Measurements from ENCODE around the gene FOXN1. TPM values are rescaled to one million over a fixed set of nuclear protein-coding genes. Genes with fewer than 3 reads are reported as not detected.

Gene FOXN1
- total RNA-seq, 1 donor, result not detected

DNA sequence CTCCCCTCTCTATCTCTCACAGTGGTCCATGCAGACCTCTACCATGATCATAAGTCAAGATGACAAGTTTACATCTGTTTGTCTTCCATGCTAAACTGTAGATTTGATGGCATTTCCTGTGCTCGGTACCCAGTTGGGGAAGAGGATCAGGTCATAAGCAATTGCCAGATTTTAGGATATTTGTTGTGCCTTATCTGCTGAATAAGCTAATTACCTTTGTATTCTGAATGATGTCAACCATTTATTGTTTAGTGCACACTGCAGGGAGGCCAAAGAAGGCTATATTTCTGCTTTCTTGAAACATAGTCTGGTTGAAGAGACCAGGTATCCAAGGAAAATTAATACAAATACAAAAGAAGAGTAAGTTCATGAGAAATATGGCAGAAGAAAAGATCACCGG, 76.4 kb downstream of the FOXN1 start:
- peaks cover 72% of the 10 kb centered on the region for H3K36me3 ChIP-seq (ENCODE audit: insufficient read depth, low read length)
- TF ChIP-seq, protein P1, sequence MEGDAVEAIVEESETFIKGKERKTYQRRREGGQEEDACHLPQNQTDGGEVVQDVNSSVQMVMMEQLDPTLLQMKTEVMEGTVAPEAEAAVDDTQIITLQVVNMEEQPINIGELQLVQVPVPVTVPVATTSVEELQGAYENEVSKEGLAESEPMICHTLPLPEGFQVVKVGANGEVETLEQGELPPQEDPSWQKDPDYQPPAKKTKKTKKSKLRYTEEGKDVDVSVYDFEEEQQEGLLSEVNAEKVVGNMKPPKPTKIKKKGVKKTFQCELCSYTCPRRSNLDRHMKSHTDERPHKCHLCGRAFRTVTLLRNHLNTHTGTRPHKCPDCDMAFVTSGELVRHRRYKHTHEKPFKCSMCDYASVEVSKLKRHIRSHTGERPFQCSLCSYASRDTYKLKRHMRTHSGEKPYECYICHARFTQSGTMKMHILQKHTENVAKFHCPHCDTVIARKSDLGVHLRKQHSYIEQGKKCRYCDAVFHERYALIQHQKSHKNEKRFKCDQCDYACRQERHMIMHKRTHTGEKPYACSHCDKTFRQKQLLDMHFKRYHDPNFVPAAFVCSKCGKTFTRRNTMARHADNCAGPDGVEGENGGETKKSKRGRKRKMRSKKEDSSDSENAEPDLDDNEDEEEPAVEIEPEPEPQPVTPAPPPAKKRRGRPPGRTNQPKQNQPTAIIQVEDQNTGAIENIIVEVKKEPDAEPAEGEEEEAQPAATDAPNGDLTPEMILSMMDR (IDR thresholded peaks at IDR 0.05; ENCODE audit: extremely low read depth, low read depth, low read length), result no peak
- H3K4me2 ChIP-seq (ENCODE audit: insufficient read depth, low read length), result no peak overlapping the region
- H3K4me3 ChIP-seq (ENCODE audit: insufficient read depth, low read length), result no peak overlapping the region
- H3K27ac ChIP-seq (ENCODE audit: low read depth, low read length), result no peak overlapping the region
- H3K79me2 ChIP-seq (ENCODE audit: insufficient read depth, low read length), result no peaks in the 10 kb centered on the region
- H2AFZ ChIP-seq (ENCODE audit: low read length), result no peak overlapping the region
- H3K27me3 ChIP-seq (ENCODE audit: insufficient read depth, low read length), result no peaks in the 10 kb centered on the region
- H3K4me1 ChIP-seq (ENCODE audit: insufficient read depth, low read length), result no peaks in the 10 kb centered on the region
- no peaks in the 10 kb centered on the region for H3K9me3 ChIP-seq (ENCODE audit: low read depth, low read length)
- no peak for DNase-seq (ENCODE audit: insufficient read length, low spot score, missing footprints)
- no peaks in the 10 kb centered on the region for H4K20me1 ChIP-seq (ENCODE audit: insufficient read depth, low read length)

DNA sequence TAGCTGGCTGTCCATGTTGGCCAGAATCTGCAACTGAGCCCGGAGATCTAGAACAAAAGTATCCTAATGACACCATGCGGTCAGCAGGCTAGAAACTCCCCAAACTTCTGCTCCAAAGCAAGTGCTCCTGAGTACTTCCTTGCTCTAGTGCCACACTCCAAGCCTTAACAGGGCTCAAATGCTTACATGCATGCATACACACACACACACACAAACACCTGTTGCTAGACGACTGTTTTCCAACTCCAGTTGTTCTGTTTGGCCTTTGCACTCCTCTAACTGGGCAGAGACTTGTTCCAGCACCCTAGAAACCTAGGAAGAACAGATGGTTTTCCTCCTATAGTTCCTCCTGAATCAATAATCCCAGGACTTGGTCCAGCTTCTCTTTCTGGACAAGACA, 78.3 kb downstream of the FOXN1 start:
- H2AFZ ChIP-seq (ENCODE audit: low read length), result no peak overlapping the region
- no peak overlapping the region for H3K4me2 ChIP-seq (ENCODE audit: insufficient read depth, low read length)
- H3K27me3 ChIP-seq (ENCODE audit: insufficient read depth, low read length), result no peaks in the 10 kb centered on the region
- no peak for DNase-seq (ENCODE audit: insufficient read length, low spot score, missing footprints)
- no peaks in the 10 kb centered on the region for H4K20me1 ChIP-seq (ENCODE audit: insufficient read depth, low read length)
- H3K79me2 ChIP-seq (ENCODE audit: insufficient read depth, low read length), result no peaks in the 10 kb centered on the region
- H3K9me3 ChIP-seq (ENCODE audit: low read depth, low read length), result no peaks in the 10 kb centered on the region
- TF ChIP-seq, protein P1 (IDR thresholded peaks at IDR 0.05; ENCODE audit: extremely low read depth, low read depth, low read length), result no peak
- no peak overlapping the region for H3K27ac ChIP-seq (ENCODE audit: low read depth, low read length)
- no peak overlapping the region for H3K4me3 ChIP-seq (ENCODE audit: insufficient read depth, low read length)
- no peaks in the 10 kb centered on the region for H3K4me1 ChIP-seq (ENCODE audit: insufficient read depth, low read length)
- H3K36me3 ChIP-seq (ENCODE audit: insufficient read depth, low read length), result peaks cover 54% of the 10 kb centered on the region

DNA sequence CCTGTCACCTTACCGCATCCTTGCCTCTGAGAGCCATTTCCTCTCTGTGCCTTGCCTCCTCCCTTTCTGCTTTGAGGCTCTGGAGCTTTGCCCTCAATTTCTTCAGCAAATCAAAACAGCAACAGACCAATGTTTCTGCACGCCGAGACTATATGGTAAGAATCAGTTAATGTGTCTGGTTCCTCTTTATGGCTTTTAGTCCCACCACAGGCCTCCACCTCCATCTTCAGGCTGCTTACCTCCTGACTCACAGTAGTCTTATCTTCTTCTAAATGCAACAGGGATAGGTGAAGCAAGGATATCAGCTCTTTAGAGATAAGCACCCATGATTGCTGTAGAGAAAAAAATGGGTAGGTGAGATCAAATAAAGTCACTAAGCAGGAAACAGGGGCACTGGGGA, 79.7 kb downstream of the FOXN1 start:
- TF ChIP-seq, protein P1 (IDR thresholded peaks at IDR 0.05; ENCODE audit: extremely low read depth, low read depth, low read length), result no peak
- Histone ChIP-seq H3K27me3 (ENCODE audit: insufficient read depth, low read length) (no peaks in the 10 kb centered on the region), H4K20me1 (ENCODE audit: insufficient read depth, low read length) (no peaks in the 10 kb centered on the region), H3K27ac (ENCODE audit: low read depth, low read length) (no peak overlapping the region), H3K4me3 (ENCODE audit: insufficient read depth, low read length) (no peak overlapping the region), H3K9me3 (ENCODE audit: low read depth, low read length) (no peaks in the 10 kb centered on the region), H3K4me2 (ENCODE audit: insufficient read depth, low read length) (no peak overlapping the region), H2AFZ (ENCODE audit: low read length) (no peak overlapping the region), H3K4me1 (ENCODE audit: insufficient read depth, low read length) (no peaks in the 10 kb centered on the region), H3K79me2 (ENCODE audit: insufficient read depth, low read length) (no peaks in the 10 kb centered on the region), H3K36me3 (ENCODE audit: insufficient read depth, low read length) (peaks cover 49% of the 10 kb centered on the region)
- DNase-seq (ENCODE audit: insufficient read length, low spot score, missing footprints), result no peak

Other genes starting within 250 kb of the FOXN1 start
- 20.6 TPM in 2 replicates for gene TMEM97, start 187.1 kb upstream of the FOXN1 start, total RNA-seq
- 59.4 and 59.8 TPM in 2 replicates for gene IFT20, start 170.9 kb upstream of the FOXN1 start, total RNA-seq
- gene TNFAIP1, start 170.6 kb upstream of the FOXN1 start, total RNA-seq, result 31.8 and 33.3 TPM in 2 replicates
- 82.9 and 84.6 TPM in 2 replicates for gene POLDIP2, start 148.8 kb upstream of the FOXN1 start, total RNA-seq
- gene SEBOX, start 141.1 kb upstream of the FOXN1 start, total RNA-seq, result not detected in 2 replicates
- gene VTN, start 136.0 kb upstream of the FOXN1 start, total RNA-seq, result under 0.01 TPM in 1 of 2 replicates, not detected in the other
- gene SARM1, start 134.7 kb upstream of the FOXN1 start, total RNA-seq, result 5.8 and 5.9 TPM in 2 replicates
- gene SLC46A1, start 100.1 kb upstream of the FOXN1 start, total RNA-seq, result 6.8 and 8.0 TPM in 2 replicates
- not detected in 2 replicates for gene SLC13A2, start 32.7 kb upstream of the FOXN1 start, total RNA-seq
- gene UNC119, start 46.3 kb downstream of the FOXN1 start, total RNA-seq, result 23.2 and 25.0 TPM in 2 replicates
- 49.9 and 54.5 TPM in 2 replicates for gene PIGS, start 65.2 kb downstream of the FOXN1 start, total RNA-seq
- gene ALDOC, start 70.5 kb downstream of the FOXN1 start, total RNA-seq, result 9.4 and 17.0 TPM in 2 replicates
- gene SPAG5, start 92.7 kb downstream of the FOXN1 start, total RNA-seq, result 4.3 and 6.2 TPM in 2 replicates
- 4.1 and 4.3 TPM in 2 replicates for gene RSKR, start 107.8 kb downstream of the FOXN1 start, total RNA-seq
- 170 and 171 TPM in 2 replicates for gene BLTP2, start 138.8 kb downstream of the FOXN1 start, total RNA-seq
- 37.4 and 40.9 TPM in 2 replicates for gene SDF2, start 155.6 kb downstream of the FOXN1 start, total RNA-seq
- 47.4 and 54.2 TPM in 2 replicates for gene SUPT6H, start 155.9 kb downstream of the FOXN1 start, total RNA-seq
- gene PROCA1, start 205.5 kb downstream of the FOXN1 start, total RNA-seq, result 0.36 and 0.88 TPM in 2 replicates
- gene RAB34, start 211.5 kb downstream of the FOXN1 start, total RNA-seq, result 176 and 186 TPM in 2 replicates
- gene RPL23A, start 213.6 kb downstream of the FOXN1 start, total RNA-seq, result 428 and 494 TPM in 2 replicates
- gene TLCD1, start 219.9 kb downstream of the FOXN1 start, total RNA-seq, result 3.2 and 4.0 TPM in 2 replicates
- gene NEK8, start 222.4 kb downstream of the FOXN1 start, total RNA-seq, result 6.2 and 7.2 TPM in 2 replicates
- 36.8 and 47.0 TPM in 2 replicates for gene TRAF4, start 237.7 kb downstream of the FOXN1 start, total RNA-seq